Activated CD8-positive, alpha-beta T cell treated with anti-CD3 and anti-CD28 coated beads, Interleukin-2, amount 10 ng/mL, durations not matched to agents 7 days and 5 days (primary cell): ENCODE data around the gene RNF207. TPM values are rescaled to one million over a fixed set of nuclear protein-coding genes. Genes with fewer than 3 reads are reported as not detected.

Experiments used
- ATAC-seq: fragments of 150-1000 bp; cut with Tn5 transposase; one replicate; pipeline ENCODE4 v1.10.0; 2021; ENCODE audit warnings: moderate library complexity
- CTCF ChIA-PET: fragments of 350-600 bp; sonication (Branson Sonifier 250); formaldehyde crosslinking; loops from one replicate; lab custom pipeline; 2021; ENCODE audit warnings: antibody characterized with exemption; lab: Charles Lee
- POLR2A ChIA-PET: fragments of 350-600 bp; sonication (Branson Sonifier 250); formaldehyde crosslinking; loops from one replicate; lab custom pipeline; 2021; ENCODE audit warnings: antibody characterized with exemption; lab: Charles Lee
- DNase-seq: peaks from one replicate; pipeline ENCODE4 v3.0.0-alpha.2; 2020
- H3K27ac Mint-ChIP-seq: one replicate; pipeline ENCODE4 v1.8.0; 2021; ENCODE audit warnings: mild to moderate bottlenecking, mixed read lengths
- H3K27me3 Mint-ChIP-seq: one replicate; pipeline ENCODE4 v1.8.0; 2021; ENCODE audit warnings: low read depth, mixed read lengths
- H3K36me3 Mint-ChIP-seq: one replicate; pipeline ENCODE4 v1.8.0; 2021; ENCODE audit warnings: low read depth, mixed read lengths
- H3K4me1 Mint-ChIP-seq: one replicate; pipeline ENCODE4 v1.8.0; 2021; ENCODE audit warnings: low read depth, mixed read lengths
- H3K4me3 Mint-ChIP-seq: one replicate; pipeline ENCODE4 v1.8.0; 2021; ENCODE audit warnings: mild to moderate bottlenecking, mixed read lengths
- H3K9me3 Mint-ChIP-seq: one replicate; pipeline ENCODE4 v1.8.0; 2022; ENCODE audit warnings: mixed read lengths; ENCODE audit not compliant: insufficient read depth
- total RNA-seq, 2 experiments: library from RNA; stranded (reverse); gene quantifications; one replicate each; pipeline ENCODE4 v1.2.3, GENCODE V29; 2021

The RNF207 gene
- total RNA-seq, 2 experiments from 2014 or later, result 1.6 to 2.0 TPM

DNA sequence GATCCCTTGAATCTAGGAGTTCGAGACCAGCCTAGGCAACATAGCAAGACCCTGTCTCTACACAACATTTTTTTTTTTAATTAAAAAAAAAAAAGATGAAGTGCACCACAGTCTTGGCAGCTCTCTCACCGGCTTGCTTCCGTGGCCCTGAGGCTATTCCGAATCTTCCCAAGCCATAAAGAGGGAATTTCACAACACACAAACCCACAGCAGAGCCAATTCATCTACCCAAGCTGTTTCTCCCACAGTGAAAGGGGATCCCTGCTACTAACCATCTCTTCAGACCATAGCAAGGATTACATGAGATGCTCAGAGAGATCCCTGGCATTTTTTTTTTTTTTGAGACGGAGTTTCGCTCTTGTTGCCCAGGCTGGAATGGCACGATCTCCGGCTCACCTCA lies 17.5 kb upstream of the RNF207 start:
- peaks cover 12% of the 10 kb centered on the region for H3K4me1 Mint-ChIP-seq
- no peak for ATAC-seq
- no peaks in the 10 kb centered on the region for H3K27me3 Mint-ChIP-seq
- no peak for DNase-seq
- peaks cover 48% of the 10 kb centered on the region for H3K36me3 Mint-ChIP-seq
- H3K4me3 Mint-ChIP-seq, result no peak overlapping the region
- H3K27ac Mint-ChIP-seq, result no peak overlapping the region
- ChIA-PET POLR2A (interaction anchor here (0.6 kb wide), 1 partner anchor 11 kb away, joined by 3 read pairs; no protein-coding TSS in a partner anchor), CTCF (no interaction called here)
- no peaks in the 10 kb centered on the region for H3K9me3 Mint-ChIP-seq

DNA sequence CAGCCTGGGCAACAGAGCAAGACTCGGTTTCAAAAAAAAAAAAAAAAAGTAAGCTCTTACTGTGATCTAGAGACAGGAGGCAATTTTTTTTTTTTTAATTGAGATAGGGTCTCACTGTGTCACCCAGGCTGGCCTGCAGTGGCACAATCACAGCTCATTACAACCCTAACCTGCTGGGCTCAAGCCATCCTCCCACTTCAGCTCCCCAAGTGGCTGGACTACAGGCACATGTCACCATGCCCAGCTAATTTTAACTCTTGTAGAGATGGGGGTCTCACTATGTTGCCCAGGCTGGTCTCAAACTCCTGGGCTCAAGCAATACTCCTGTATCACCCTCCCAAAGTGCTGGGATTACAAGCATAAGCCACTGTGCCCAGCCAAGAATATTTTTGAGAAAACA lies 14.0 kb upstream of the RNF207 start:
- no peaks in the 10 kb centered on the region for H3K9me3 Mint-ChIP-seq
- no peak overlapping the region for H3K27ac Mint-ChIP-seq
- POLR2A ChIA-PET, result interaction anchor here (0.6 to 0.9 kb wide), 2 partner anchors 14 to 204 kb away, joined by 3 to 4 read pairs; no protein-coding TSS in a partner anchor
- DNase-seq (no peak), ATAC-seq (no peak)
- H3K36me3 Mint-ChIP-seq, result peaks cover 46% of the 10 kb centered on the region
- H3K4me3 Mint-ChIP-seq, result no peak overlapping the region
- CTCF ChIA-PET, result interaction anchor here (1.5 kb wide), 1 partner anchor 14 kb away, joined by 3 read pairs; the partner anchor contains the start of gene RNF207
- peaks cover 17% of the 10 kb centered on the region for H3K4me1 Mint-ChIP-seq
- no peaks in the 10 kb centered on the region for H3K27me3 Mint-ChIP-seq

DNA sequence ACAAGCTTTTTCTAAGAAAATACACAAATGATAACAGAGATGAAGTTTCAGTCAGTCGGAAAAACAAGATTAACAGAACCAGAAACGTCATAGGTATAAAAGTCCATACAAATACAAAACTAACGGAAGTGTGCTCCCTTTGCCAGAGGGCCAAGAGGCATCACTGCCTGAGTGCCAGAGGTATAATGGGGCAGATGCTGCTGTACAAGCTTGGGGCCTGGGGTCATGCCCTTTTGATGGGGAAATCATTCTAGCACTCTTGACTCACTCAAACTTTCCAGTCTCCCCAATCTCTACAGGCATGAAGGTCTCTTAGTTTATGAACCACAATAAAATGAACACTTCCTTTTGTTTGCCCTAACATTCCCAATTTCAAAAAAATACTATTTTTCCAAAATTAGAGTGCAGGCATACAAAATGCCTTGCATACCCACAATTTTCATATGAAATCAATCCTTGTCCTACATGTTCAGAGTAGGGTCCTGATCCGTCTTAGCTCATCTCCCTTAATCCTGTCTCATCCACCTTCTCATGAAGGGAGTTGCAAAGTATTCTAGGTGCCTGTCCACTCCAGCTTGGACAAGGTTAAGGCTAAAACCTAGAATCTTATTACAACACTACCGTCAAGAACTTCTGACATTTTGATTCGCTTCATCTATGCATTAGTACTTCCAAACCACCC lies 8.0 kb upstream of the RNF207 start:
- Mint-ChIP-seq H3K9me3 (no peaks in the 10 kb centered on the region), H3K27me3 (no peaks in the 10 kb centered on the region), H3K4me3 (peak overlapping the region; percentile 82), H3K27ac (peak overlapping the region; percentile 70), H3K36me3 (peaks cover 37% of the 10 kb centered on the region), H3K4me1 (peaks cover 41% of the 10 kb centered on the region)
- DNase-seq, result no peak
- no peak for ATAC-seq
- CTCF ChIA-PET, result interaction anchor here (0.6 to 3.6 kb wide), 4 partner anchors 12 to 963 kb away, joined by 3 to 13 read pairs (median 6); no protein-coding TSS in a partner anchor
- POLR2A ChIA-PET, result no interaction called here

DNA sequence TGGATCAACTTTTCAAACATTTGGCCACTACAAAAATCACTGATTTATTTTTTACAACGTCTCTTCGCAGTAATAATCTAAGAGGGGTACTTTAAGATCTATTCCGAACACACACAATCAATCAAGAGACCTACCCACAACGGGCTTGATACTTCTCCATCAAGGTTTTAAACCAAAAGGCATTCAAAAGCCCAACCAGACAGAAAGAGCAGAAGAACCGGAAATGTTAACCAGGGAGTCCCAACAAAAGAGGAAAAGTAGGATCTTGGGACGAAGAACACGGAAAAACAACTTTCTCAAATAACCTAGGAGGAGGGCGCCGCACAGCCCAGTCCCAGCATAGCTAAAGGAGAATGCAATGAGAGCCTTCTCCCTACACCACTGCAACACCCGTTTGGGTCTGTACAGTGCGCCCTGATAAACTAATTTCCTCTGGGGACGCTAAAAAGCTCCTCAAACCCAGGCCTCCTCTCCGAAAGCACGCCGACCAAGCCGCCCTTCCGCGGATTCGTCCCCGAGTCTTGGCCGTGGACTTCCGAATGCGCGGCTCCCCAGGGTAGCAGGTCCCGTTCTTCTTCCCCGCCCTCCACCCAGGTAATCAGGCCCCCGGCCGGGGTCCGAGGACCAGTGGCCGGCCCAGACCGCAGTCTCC lies 7.1 kb upstream of the RNF207 start:
- ChIA-PET POLR2A (interaction anchor here (0.7 to 1.2 kb wide), 4 partner anchors 8 to 205 kb away, joined by 3 read pairs; no protein-coding TSS in a partner anchor), CTCF (interaction anchor here (0.6 to 3.6 kb wide), 6 partner anchors 13 to 964 kb away, joined by 3 to 13 read pairs (median 3); no protein-coding TSS in a partner anchor)
- peaks cover 41% of the 10 kb centered on the region for H3K4me1 Mint-ChIP-seq
- ATAC-seq, result peak; percentile 48
- H3K27ac Mint-ChIP-seq, result peak overlapping the region; percentile 70
- peak overlapping the region; percentile 82 for H3K4me3 Mint-ChIP-seq
- no peaks in the 10 kb centered on the region for H3K9me3 Mint-ChIP-seq
- H3K27me3 Mint-ChIP-seq, result no peaks in the 10 kb centered on the region
- H3K36me3 Mint-ChIP-seq, result peaks cover 33% of the 10 kb centered on the region
- DNase-seq, result peak; percentile 51

DNA sequence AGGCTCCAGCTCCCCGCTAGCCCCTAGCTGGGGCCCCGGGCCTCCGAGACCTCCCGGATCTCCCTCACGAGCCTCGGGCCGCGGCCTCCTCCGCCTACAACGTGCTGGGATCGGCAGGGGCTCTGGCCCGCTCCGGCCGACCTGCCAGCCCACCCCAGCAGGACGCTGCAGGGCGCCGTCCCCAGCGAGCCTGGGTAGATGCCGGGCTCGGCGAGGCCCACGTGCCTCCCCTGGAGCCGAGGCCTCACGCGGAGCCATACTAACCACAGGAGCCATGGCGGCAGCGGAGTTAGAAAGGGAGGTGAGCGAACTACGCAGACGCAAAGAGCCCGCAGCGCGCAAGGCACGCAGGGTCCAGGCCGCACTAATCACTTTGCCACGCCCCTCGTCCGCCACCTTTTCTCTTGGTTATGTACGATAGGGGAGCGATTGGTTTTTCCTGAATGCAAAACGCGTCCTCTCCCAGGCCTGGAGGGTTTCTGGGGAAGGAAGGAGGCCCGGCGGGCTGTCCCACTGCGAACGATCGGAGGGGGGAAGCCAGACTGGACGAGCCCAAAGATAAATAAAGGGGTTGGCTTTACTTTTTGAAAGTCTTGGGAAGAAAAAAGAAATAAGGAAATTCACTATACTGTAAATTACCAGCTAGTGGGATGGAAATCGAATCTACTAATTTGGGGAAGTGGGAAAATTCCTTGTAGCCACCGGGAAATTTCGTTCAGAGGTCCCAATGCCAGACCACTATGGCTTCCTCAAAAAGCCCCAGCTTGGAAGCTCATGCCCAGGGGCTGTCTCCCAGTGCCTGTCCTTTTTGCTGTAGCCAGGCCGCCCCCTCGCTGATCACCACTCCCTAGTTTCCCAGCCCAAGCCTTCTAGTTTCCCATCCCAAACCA lies 6.4 kb upstream of the RNF207 start, which contains the start of gene RPL22:
Gene RPL22 (minus strand): TSS at position 298 of the 890 bp plus-strand sequence. CDS start 22 bp downstream, at position 276.
- ChIA-PET POLR2A (interaction anchor here (1.0 to 1.2 kb wide), 3 partner anchors 9 to 206 kb away, joined by 3 read pairs; no protein-coding TSS in a partner anchor), CTCF (interaction anchor here (1.1 to 3.6 kb wide), 5 partner anchors 14 to 170 kb away, joined by 3 to 13 read pairs (median 4); no protein-coding TSS in a partner anchor)

DNA sequence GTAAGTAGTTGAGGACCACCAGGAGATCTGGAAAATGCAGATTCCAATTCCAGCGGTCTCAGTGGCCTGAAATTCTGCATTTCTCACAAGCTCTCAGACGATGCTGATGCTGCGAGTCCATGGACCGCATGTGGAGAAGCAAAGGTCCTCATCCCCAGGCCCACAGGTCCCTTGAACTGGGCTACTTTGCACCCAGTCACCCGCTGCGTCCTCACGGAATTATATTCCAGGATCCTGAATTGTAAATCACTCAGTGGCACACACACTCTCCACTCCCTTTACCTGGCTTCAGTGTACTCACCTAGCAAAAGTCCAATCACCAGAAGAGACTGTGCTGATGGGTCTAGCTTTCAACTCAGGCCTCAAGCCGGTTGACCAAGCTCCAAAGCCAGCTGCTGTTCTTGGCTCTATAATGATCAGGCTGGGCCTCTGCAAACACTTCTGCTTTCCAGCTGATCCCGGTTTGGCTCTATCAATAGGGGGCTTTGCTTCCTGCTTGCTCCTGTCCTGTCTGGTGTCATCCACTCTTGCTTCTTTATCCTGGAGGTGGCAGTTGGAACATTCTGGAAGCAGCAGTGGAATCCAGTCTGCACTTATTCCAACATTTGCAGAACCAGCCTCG lies 5.6 kb upstream of the RNF207 start:
- POLR2A ChIA-PET, result no interaction called here
- peaks cover 48% of the 10 kb centered on the region for H3K4me1 Mint-ChIP-seq
- H3K27ac Mint-ChIP-seq, result peak overlapping the region; percentile 70
- ATAC-seq (no peak), DNase-seq (no peak)
- peaks cover 26% of the 10 kb centered on the region for H3K36me3 Mint-ChIP-seq
- no peaks in the 10 kb centered on the region for H3K27me3 Mint-ChIP-seq
- H3K9me3 Mint-ChIP-seq, result no peaks in the 10 kb centered on the region
- H3K4me3 Mint-ChIP-seq, result peak overlapping the region; percentile 82
- CTCF ChIA-PET, result interaction anchor here (0.7 to 2.3 kb wide), 4 partner anchors 35 to 165 kb away, joined by 3 to 9 read pairs (median 4); partner anchors contain the start of gene ICMT

More for the DNA sequence above, 6.4 kb upstream of the RNF207 start, which contains the start of gene RPL22:
- DNase-seq, result peak; percentile 99
- Mint-ChIP-seq H3K27me3 (no peaks in the 10 kb centered on the region), H3K27ac (peak within 1 kb of the TSS; percentile 70), H3K9me3 (no peaks in the 10 kb centered on the region), H3K4me3 (peak within 1 kb of the TSS; percentile 82), H3K4me1 (peaks cover 42% of the 10 kb centered on the region), H3K36me3 (peaks cover 27% of the 10 kb centered on the region)
- ATAC-seq, result peak; percentile 98

DNA sequence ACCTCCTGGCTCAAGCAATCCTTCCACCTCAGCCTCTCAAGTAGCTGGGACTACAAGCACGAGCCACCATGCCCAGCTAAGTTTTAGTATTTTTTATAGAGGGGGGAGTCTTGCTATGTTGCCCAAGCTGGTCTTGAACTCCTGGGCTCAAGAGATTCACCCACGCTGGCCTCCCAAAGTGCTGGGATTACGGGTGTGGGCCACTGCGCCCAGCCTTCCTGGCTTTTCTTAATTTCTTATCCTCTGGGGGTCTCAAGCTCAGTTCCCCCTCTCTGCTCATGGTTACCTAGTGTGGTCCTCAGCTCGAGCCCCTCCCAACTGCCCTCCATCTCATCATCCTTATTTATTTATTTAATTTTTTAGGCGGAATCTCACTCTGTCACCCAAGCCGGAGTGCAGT lies 3.7 kb upstream of the RNF207 start:
- Mint-ChIP-seq H3K9me3 (no peaks in the 10 kb centered on the region), H3K36me3 (peaks cover 12% of the 10 kb centered on the region), H3K27ac (no peak overlapping the region), H3K4me1 (peaks cover 40% of the 10 kb centered on the region), H3K27me3 (peaks cover 8% of the 10 kb centered on the region), H3K4me3 (no peak overlapping the region)
- ChIA-PET POLR2A (interaction anchor here (0.6 kb wide), 1 partner anchor 7 kb away, joined by 3 read pairs; no protein-coding TSS in a partner anchor), CTCF (interaction anchor here (1.2 kb wide), 1 partner anchor 192 kb away, joined by 3 read pairs; no protein-coding TSS in a partner anchor)
- no peak for ATAC-seq
- DNase-seq, result no peak

DNA sequence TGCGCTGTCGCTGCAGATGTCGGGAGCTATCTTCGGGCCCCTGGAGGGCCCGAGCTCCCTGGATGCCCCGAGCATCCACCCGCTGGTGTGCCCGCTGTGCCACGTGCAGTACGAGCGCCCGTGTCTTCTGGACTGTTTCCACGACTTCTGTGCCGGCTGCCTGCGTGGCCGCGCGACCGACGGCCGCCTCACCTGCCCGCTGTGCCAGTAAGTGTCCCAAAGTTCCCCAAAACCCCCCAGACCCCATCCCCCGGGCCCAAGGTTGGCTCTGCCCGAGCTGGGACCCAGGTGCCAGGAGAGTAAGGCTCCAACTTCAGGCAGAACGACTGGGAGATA lies 569 bp downstream of the RNF207 start:
- ChIA-PET CTCF (interaction anchor here (1.0 to 3.4 kb wide), 11 partner anchors 8 to 41 kb away, joined by 3 to 20 read pairs (median 3); no protein-coding TSS in a partner anchor), POLR2A (interaction anchor here (0.6 to 3.4 kb wide), 4 partner anchors 14 to 179 kb away, joined by 3 to 11 read pairs (median 4); partner anchors contain the start of gene ICMT)
- Mint-ChIP-seq H3K4me1 (peaks cover 19% of the 10 kb centered on the region), H3K9me3 (no peaks in the 10 kb centered on the region), H3K36me3 (no peaks in the 10 kb centered on the region), H3K4me3 (peak overlapping the region; percentile 60), H3K27me3 (peaks cover 17% of the 10 kb centered on the region), H3K27ac (no peak overlapping the region)
- DNase-seq, result no peak
- ATAC-seq, result no peak

DNA sequence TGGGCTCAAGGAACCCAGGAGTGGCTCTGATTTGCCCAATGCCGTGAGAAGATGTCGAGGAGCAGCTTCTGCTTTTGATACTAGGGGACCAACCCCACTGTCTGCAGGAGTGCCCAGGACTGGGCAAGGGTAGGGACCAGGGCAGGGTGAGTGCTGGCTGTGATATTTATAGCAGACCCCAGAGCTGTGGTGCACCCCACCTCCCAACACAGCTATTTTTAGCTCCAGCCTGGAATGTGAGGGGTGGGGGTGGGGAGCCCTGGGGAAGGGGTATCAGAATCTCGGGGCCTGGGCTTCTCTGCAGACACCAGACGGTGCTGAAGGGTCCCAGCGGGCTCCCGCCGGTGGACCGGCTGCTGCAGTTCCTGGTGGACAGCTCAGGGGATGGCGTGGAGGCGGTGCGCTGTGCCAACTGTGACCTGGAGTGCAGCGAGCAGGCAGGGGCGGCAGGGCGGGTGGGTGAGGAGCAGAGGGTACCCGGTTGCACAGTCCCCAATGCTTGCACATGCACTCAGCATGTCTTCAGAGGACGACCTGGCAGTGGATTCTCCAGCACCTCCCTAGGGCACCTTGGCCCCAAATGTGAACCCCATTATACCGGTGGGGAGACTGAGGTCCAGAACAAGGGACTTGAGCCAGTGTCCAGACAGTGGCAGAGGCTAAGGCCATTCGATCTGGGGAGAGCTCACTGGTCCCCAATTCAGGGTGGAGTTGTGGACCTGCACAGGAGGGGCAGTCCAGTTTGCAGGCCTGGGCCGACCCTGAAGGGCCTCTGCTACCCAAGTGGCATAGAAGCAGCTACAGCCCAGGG lies 1.4 kb downstream of the RNF207 start:
- H3K27ac Mint-ChIP-seq, result no peak overlapping the region
- POLR2A ChIA-PET, result interaction anchor here (1.1 to 3.4 kb wide), 2 partner anchors 28 to 180 kb away, joined by 3 to 11 read pairs; partner anchors contain the start of gene ICMT
- ATAC-seq (no peak), DNase-seq (no peak)
- H3K9me3 Mint-ChIP-seq, result no peaks in the 10 kb centered on the region
- peaks cover 22% of the 10 kb centered on the region for H3K4me1 Mint-ChIP-seq
- H3K36me3 Mint-ChIP-seq, result no peaks in the 10 kb centered on the region
- CTCF ChIA-PET, result interaction anchor here (1.1 to 2.1 kb wide), 7 partner anchors 18 to 40 kb away, joined by 3 to 7 read pairs (median 3); no protein-coding TSS in a partner anchor
- H3K4me3 Mint-ChIP-seq, result no peak overlapping the region
- H3K27me3 Mint-ChIP-seq, result peaks cover 20% of the 10 kb centered on the region

DNA sequence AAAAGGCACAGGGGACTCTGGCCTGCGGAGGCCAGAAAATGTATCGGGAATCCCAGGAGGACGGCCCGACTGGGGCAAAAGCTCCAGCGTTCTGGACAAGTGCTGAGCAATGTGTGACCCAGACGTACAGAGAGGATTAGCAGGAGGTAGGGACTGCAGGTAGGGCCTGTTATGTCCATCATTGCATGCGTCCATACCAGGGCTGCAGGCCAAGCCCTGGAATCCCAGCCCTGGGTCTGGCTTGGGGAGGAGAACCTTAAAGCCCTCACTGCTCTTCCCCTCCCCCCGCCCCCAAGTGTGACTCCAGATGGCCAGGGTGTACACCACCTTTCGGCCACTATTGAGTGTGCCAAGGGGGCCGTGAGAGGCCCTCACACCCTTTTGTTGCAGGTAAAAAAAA lies 2.0 kb downstream of the RNF207 start:
- DNase-seq, result no peak
- Mint-ChIP-seq H3K4me1 (peaks cover 27% of the 10 kb centered on the region), H3K9me3 (no peaks in the 10 kb centered on the region), H3K36me3 (no peaks in the 10 kb centered on the region), H3K27me3 (peaks cover 25% of the 10 kb centered on the region), H3K27ac (no peak overlapping the region), H3K4me3 (no peak overlapping the region)
- ChIA-PET CTCF (interaction anchor here (2.0 to 2.1 kb wide), 2 partner anchors 18 to 39 kb away, joined by 4 to 7 read pairs; no protein-coding TSS in a partner anchor), POLR2A (no interaction called here)
- ATAC-seq, result no peak
